Measurements from ENCODE around the gene GPR42.

Gene GPR42, protein sequence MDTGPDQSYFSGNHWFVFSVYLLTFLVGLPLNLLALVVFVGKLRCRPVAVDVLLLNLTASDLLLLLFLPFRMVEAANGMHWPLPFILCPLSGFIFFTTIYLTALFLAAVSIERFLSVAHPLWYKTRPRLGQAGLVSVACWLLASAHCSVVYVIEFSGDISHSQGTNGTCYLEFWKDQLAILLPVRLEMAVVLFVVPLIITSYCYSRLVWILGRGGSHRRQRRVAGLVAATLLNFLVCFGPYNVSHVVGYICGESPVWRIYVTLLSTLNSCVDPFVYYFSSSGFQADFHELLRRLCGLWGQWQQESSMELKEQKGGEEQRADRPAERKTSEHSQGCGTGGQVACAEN

DNA sequence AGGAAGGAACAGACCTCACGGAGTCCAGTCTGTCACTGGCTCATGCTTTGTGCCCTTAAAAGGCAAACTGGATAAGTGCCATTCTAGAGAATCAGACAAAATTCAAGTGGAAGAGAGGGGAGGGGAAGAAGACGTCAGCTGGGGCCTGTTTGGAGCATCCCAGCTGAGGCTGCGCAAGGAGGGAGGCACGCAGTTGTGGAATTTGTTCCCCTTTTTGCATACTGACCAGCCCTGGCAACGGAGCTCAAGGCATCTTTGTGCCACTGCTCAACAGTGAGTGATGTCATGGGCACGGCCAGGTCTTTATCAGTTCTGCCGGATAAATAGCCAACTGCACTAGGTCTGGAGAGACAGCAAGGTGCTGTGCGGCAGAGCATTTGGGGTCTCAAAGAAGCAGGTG lies at the start of gene GPR42:
Gene GPR42, plus strand, starts transcription at position 347 of the 400 bp plus-strand sequence. CDS start 292 bp downstream, outside the sequence.
- no peak within 1 kb of the TSS for H3K27ac ChIP-seq (ENCODE audit: low read length)

DNA sequence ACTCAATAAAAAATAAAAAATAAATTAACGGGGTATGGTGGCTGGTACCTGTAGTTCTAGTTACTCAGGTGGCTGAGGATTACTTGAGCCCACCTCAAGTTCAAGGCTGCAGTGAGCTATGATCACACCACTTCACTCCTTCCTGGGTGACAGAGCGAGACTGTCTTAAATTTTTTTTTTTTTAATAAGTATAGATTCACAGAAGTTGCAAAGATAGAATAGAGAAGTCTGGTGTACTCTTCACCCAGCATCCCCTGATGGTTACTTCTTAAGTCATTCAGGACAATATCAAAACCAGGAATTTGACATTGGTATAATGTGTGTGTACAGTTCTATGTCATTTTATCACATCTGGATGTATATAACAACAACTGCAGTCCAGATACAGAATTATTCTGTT lies 49.6 kb upstream of the GPR42 start:
- H3K36me3 ChIP-seq (ENCODE audit: control insufficient read depth in 1 of 2, insufficient read depth in 2 of 2, low read length in 2 of 2) = no peaks in the 10 kb centered on the region
- H3K4me3 ChIP-seq (ENCODE audit: low read depth in 1 of 2, low read length in 2 of 2) = no peak overlapping the region
- no peaks in the 10 kb centered on the region for H3K27me3 ChIP-seq (ENCODE audit: low read depth, low read length)
- H3K9me3 ChIP-seq (ENCODE audit: control insufficient read depth in 1 of 2, low read length in 2 of 2) = peaks cover 0 to 5% of the 10 kb centered on the region in 2 donors
- no peak overlapping the region for H3K27ac ChIP-seq (ENCODE audit: low read length)
- H3K4me1 ChIP-seq (ENCODE audit: control insufficient read depth in 1 of 2, insufficient read depth in 2 of 2, low read length in 2 of 2) = no peaks in the 10 kb centered on the region

More for the DNA sequence above, at the start of gene GPR42:
- H3K4me3 ChIP-seq (ENCODE audit: low read depth in 1 of 2, low read length in 2 of 2) = no peak within 1 kb of the TSS
- H3K27me3 ChIP-seq (ENCODE audit: low read depth, low read length) = no peaks in the 10 kb centered on the region
- H3K36me3 ChIP-seq (ENCODE audit: control insufficient read depth in 1 of 2, insufficient read depth in 2 of 2, low read length in 2 of 2) = no peaks in the 10 kb centered on the region
- H3K9me3 ChIP-seq (ENCODE audit: control insufficient read depth in 1 of 2, low read length in 2 of 2) = no peaks in the 10 kb centered on the region
- H3K4me1 ChIP-seq (ENCODE audit: control insufficient read depth in 1 of 2, insufficient read depth in 2 of 2, low read length in 2 of 2) = no peaks in the 10 kb centered on the region

DNA sequence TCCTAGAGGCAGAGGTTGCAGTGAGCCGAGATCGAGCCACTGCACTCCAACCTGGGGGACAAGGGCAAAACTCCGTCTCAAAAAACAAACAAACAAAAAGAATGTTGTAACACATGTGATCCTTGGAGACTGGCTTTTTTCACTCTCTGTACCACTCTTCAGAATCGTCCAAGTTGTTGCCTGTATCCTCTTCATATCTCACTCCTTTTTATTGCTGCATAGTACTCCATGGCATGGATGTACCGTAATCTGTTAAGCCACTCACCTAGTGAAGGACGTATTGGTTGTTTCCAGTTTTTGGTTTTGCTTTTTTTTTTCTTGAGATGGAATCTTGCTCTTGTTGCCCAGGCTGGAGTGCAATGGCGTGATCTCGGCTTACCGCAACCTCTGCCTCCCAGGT lies 48.9 kb upstream of the GPR42 start:
- Histone ChIP-seq H3K27ac (ENCODE audit: low read length) (no peak overlapping the region), H3K27me3 (ENCODE audit: low read depth, low read length) (no peaks in the 10 kb centered on the region), H3K4me1 (ENCODE audit: control insufficient read depth in 1 of 2, insufficient read depth in 2 of 2, low read length in 2 of 2) (no peaks in the 10 kb centered on the region), H3K36me3 (ENCODE audit: control insufficient read depth in 1 of 2, insufficient read depth in 2 of 2, low read length in 2 of 2) (no peaks in the 10 kb centered on the region), H3K4me3 (ENCODE audit: low read depth in 1 of 2, low read length in 2 of 2) (no peak overlapping the region), H3K9me3 (ENCODE audit: control insufficient read depth in 1 of 2, low read length in 2 of 2) (peaks cover 0 to 5% of the 10 kb centered on the region in 2 donors)

DNA sequence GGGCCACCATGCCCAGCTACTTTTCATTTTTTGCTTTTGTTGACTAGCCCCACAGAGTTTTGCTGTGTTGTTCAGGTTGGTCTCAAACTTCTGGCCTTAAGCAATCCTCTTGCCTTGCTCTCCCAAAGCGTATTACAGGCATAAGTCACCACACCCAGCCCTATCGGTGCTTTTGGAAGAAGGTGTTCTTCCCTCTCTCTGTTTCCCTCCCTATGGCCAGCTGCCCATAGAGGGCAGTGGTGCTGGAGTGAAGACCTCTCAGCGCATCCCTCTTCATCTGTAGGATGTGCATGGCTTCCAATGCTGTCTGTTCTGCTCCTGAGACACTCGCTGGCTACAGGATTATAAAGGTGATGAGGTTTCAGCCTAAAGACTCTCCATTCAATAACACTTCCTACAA lies 43.2 kb upstream of the GPR42 start:
- no peaks in the 10 kb centered on the region for H3K9me3 ChIP-seq (ENCODE audit: control insufficient read depth in 1 of 2, low read length in 2 of 2)
- no peaks in the 10 kb centered on the region for H3K27me3 ChIP-seq (ENCODE audit: low read depth, low read length)
- no peaks in the 10 kb centered on the region for H3K4me1 ChIP-seq (ENCODE audit: control insufficient read depth in 1 of 2, insufficient read depth in 2 of 2, low read length in 2 of 2)
- H3K4me3 ChIP-seq (ENCODE audit: low read depth in 1 of 2, low read length in 2 of 2) = no peak overlapping the region
- no peak overlapping the region for H3K27ac ChIP-seq (ENCODE audit: low read length)
- H3K36me3 ChIP-seq (ENCODE audit: control insufficient read depth in 1 of 2, insufficient read depth in 2 of 2, low read length in 2 of 2) = no peaks in the 10 kb centered on the region

DNA sequence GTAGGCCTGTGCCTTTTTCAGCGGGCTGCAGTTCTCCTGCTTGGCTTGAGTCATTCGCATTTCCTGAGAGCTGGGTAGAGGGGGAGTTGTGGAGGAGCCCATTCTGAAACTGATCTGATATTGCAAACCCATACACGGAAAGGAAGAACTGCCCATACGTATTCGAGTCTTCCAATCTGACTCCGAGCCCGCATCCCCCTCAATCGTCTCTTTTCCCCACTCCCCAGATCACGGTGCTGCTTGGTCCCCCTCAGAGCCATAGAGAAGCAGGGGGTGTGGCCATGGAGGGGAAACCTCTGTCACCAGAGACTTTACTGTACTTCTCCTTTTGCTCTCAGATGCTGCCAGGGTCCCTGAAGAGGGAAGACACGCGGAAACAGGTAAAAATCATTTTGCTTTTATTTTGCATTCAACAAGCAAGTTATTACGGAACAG lies 42.0 kb upstream of the GPR42 start, which contains the start of gene CD22:
Gene CD22, plus strand, starts transcription at position 337 of the 435 bp plus-strand sequence. CDS start 2,854 bp downstream, outside the sequence.
- no peak within 1 kb of the TSS for H3K27ac ChIP-seq (ENCODE audit: low read length)
- H3K4me3 ChIP-seq (ENCODE audit: low read depth in 1 of 2, low read length in 2 of 2) = no peak within 1 kb of the TSS
- no peaks in the 10 kb centered on the region for H3K27me3 ChIP-seq (ENCODE audit: low read depth, low read length)
- H3K36me3 ChIP-seq (ENCODE audit: control insufficient read depth in 1 of 2, insufficient read depth in 2 of 2, low read length in 2 of 2) = no peaks in the 10 kb centered on the region
- H3K4me1 ChIP-seq (ENCODE audit: control insufficient read depth in 1 of 2, insufficient read depth in 2 of 2, low read length in 2 of 2) = no peaks in the 10 kb centered on the region
- no peaks in the 10 kb centered on the region for H3K9me3 ChIP-seq (ENCODE audit: control insufficient read depth in 1 of 2, low read length in 2 of 2)

DNA sequence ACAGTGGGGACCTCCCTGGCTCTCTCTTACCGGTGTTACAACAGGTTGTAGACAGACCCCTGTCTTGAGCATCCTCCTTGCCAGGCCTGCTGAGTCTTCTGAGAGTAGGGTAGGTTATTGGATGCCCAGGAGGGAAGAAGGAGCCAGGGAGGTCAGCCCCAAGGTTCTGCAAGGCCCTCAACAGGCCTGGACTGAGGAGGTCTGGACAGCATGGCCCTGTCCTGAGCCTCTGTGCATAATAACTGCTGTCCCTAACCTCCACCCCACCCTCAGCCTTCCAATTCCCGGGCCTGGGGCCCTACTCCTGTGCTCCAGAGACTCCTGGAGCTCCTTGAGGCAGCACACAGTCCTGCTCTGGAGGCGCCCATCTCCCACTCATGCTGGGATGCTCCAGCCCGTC lies 41.5 kb upstream of the GPR42 start:
- Histone ChIP-seq H3K9me3 (ENCODE audit: control insufficient read depth in 1 of 2, low read length in 2 of 2) (no peaks in the 10 kb centered on the region), H3K36me3 (ENCODE audit: control insufficient read depth in 1 of 2, insufficient read depth in 2 of 2, low read length in 2 of 2) (no peaks in the 10 kb centered on the region), H3K4me3 (ENCODE audit: low read depth in 1 of 2, low read length in 2 of 2) (no peak overlapping the region), H3K27ac (ENCODE audit: low read length) (no peak overlapping the region), H3K27me3 (ENCODE audit: low read depth, low read length) (no peaks in the 10 kb centered on the region), H3K4me1 (ENCODE audit: control insufficient read depth in 1 of 2, insufficient read depth in 2 of 2, low read length in 2 of 2) (no peaks in the 10 kb centered on the region)

DNA sequence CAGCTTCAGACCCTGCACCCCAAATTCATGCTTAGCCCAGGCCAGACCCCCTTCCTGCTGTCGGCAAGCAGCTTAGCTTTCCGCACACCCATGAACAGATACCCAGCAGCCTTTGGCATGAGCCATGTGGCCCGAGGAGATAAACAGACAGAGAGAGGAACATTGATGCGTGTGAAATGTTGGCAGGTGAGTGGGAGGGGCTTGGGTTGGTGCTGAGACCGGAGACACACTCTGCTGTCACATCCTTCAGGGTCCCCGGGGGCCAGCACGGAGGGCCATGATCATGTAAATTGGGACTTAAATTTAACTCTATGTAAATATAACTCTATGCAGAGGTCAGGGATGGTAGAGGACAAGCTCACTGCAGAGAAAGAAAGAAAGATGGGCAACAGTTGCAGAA lies 40.4 kb upstream of the GPR42 start:
- Histone ChIP-seq H3K9me3 (ENCODE audit: control insufficient read depth in 1 of 2, low read length in 2 of 2) (no peaks in the 10 kb centered on the region), H3K27ac (ENCODE audit: low read length) (no peak overlapping the region), H3K4me3 (ENCODE audit: low read depth in 1 of 2, low read length in 2 of 2) (no peak overlapping the region), H3K27me3 (ENCODE audit: low read depth, low read length) (no peaks in the 10 kb centered on the region), H3K4me1 (ENCODE audit: control insufficient read depth in 1 of 2, insufficient read depth in 2 of 2, low read length in 2 of 2) (no peaks in the 10 kb centered on the region), H3K36me3 (ENCODE audit: control insufficient read depth in 1 of 2, insufficient read depth in 2 of 2, low read length in 2 of 2) (no peaks in the 10 kb centered on the region)

DNA sequence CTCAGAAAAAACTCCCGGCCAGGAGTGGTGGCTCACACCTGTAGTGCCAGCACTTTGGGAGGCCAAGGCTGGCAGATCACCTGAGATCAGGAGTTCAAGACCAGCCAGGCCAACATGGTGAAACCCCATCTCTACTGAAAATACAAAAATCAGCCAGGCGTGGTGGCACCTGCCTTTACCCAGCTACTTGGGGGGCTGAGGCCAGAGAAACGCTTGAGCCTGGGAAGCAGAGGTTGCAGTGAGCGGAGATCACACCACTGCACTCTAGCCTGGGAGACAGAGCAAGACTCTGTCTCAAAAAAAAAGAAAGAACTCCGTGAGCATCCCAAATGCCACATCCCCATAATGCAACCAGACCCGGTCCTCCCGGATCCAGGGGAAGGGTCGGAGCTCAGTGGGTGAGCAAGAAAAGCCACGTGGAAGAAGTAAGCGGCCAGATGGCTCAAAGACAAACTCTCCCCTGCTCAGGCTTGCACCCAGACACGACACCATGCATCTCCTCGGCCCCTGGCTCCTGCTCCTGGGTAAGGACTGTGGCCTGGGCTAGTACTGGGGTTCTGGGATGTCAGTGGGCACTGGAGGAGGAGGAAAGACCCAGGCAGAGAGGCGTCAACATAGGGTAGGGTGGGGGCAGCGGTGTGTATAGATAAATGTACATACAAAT lies 39.2 kb upstream of the GPR42 start:
- H3K36me3 ChIP-seq (ENCODE audit: control insufficient read depth in 1 of 2, insufficient read depth in 2 of 2, low read length in 2 of 2) = no peaks in the 10 kb centered on the region
- no peaks in the 10 kb centered on the region for H3K9me3 ChIP-seq (ENCODE audit: control insufficient read depth in 1 of 2, low read length in 2 of 2)
- no peak overlapping the region for H3K27ac ChIP-seq (ENCODE audit: low read length)
- H3K4me3 ChIP-seq (ENCODE audit: low read depth in 1 of 2, low read length in 2 of 2) = no peak overlapping the region
- no peaks in the 10 kb centered on the region for H3K27me3 ChIP-seq (ENCODE audit: low read depth, low read length)
- H3K4me1 ChIP-seq (ENCODE audit: control insufficient read depth in 1 of 2, insufficient read depth in 2 of 2, low read length in 2 of 2) = no peaks in the 10 kb centered on the region

DNA sequence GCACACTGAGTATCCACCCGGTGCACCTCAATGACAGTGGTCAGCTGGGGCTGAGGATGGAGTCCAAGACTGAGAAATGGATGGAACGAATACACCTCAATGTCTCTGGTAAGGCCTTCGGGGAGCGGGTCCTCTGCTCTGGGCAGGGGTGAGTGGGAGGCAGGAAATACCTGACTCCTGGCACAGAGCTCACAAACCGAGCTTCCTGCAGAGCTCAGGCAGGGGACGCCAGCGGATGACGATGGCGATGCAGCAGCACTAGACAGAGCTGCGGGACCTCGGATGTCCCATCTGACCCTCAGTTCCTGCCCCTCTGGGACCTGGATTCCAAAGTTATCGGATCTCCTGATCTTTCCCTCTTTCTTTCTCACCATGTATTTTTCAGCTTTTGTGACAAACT lies 38.1 kb upstream of the GPR42 start:
- no peak overlapping the region for H3K27ac ChIP-seq (ENCODE audit: low read length)
- no peaks in the 10 kb centered on the region for H3K9me3 ChIP-seq (ENCODE audit: control insufficient read depth in 1 of 2, low read length in 2 of 2)
- H3K4me3 ChIP-seq (ENCODE audit: low read depth in 1 of 2, low read length in 2 of 2) = no peak overlapping the region
- no peaks in the 10 kb centered on the region for H3K4me1 ChIP-seq (ENCODE audit: control insufficient read depth in 1 of 2, insufficient read depth in 2 of 2, low read length in 2 of 2)
- H3K27me3 ChIP-seq (ENCODE audit: low read depth, low read length) = no peaks in the 10 kb centered on the region
- no peaks in the 10 kb centered on the region for H3K36me3 ChIP-seq (ENCODE audit: control insufficient read depth in 1 of 2, insufficient read depth in 2 of 2, low read length in 2 of 2)

DNA sequence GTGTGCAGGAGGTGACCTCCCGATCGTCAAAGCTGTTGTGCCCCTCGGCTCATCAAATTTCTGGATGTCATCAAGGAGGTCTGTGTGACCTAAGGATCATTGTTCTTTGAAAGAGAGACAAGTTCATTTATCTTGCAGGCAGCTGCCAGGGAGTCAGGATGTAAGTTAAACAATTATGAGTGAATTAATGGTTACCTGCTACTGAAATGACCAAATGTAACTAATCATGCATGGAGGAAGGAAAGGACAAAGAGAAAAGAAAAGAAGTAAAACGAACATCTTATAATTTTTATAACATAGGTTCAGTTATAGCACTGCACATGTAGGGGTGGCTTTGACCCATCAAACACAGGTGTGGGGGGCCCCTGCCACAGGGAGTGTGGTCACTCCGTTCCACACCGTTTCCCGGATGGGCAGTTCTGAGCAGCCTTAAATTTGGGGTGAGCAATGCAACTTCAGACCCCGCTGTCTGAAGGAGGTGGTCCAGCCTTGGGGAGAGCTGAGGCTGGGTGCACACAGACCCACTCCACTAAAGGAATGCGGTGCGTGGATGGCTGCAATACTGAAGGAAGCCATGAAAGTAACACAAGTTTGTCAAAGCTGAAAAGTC lies 36.6 kb upstream of the GPR42 start:
- H3K27ac ChIP-seq (ENCODE audit: low read length) = no peak overlapping the region
- H3K4me3 ChIP-seq (ENCODE audit: low read depth in 1 of 2, low read length in 2 of 2) = no peak overlapping the region
- H3K9me3 ChIP-seq (ENCODE audit: control insufficient read depth in 1 of 2, low read length in 2 of 2) = no peaks in the 10 kb centered on the region
- no peaks in the 10 kb centered on the region for H3K27me3 ChIP-seq (ENCODE audit: low read depth, low read length)
- no peaks in the 10 kb centered on the region for H3K36me3 ChIP-seq (ENCODE audit: control insufficient read depth in 1 of 2, insufficient read depth in 2 of 2, low read length in 2 of 2)
- no peaks in the 10 kb centered on the region for H3K4me1 ChIP-seq (ENCODE audit: control insufficient read depth in 1 of 2, insufficient read depth in 2 of 2, low read length in 2 of 2)

DNA sequence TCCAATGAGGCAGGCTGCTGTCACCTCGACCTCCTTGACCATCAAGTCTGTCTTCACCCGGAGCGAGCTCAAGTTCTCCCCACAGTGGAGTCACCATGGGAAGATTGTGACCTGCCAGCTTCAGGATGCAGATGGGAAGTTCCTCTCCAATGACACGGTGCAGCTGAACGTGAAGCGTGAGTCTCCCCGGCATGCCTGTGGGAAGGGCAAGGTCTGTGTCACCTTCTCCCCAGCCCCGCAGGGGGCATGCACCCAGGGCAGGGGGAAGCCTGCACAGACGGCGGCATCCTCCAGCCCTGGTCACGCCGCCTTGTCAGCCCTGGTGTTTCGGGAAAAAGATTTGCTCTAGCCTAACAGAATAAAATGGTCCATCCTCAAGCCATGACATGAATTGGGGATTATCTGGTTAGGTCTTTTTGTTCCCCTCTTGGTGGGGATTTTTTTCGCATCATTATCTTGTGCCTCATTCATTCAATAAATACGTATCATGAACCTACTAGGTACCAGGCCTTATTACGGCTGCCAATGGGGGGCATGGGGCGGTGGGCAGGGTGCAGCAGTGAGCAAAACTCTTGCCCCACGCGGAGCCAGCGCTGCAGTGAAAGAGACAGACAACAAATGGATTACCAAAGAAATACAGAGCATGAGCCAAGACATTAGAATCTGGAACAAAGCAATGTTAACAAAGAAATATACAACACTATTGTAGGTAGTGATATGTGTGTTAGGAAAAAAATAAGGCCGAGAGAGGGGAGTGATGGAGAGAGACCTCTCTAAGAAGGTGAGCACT lies 34.5 kb upstream of the GPR42 start:
- Histone ChIP-seq H3K27ac (ENCODE audit: low read length) (no peak overlapping the region), H3K9me3 (ENCODE audit: control insufficient read depth in 1 of 2, low read length in 2 of 2) (no peaks in the 10 kb centered on the region), H3K36me3 (ENCODE audit: control insufficient read depth in 1 of 2, insufficient read depth in 2 of 2, low read length in 2 of 2) (no peaks in the 10 kb centered on the region), H3K4me3 (ENCODE audit: low read depth in 1 of 2, low read length in 2 of 2) (no peak overlapping the region), H3K27me3 (ENCODE audit: low read depth, low read length) (no peaks in the 10 kb centered on the region), H3K4me1 (ENCODE audit: control insufficient read depth in 1 of 2, insufficient read depth in 2 of 2, low read length in 2 of 2) (no peaks in the 10 kb centered on the region)

Measured in muscle layer of duodenum (tissue), 2 donors.